HepG2 (cell line): ENCODE results near the gene TMEM8B. TPM values are rescaled to one million over a fixed set of nuclear protein-coding genes. Genes with fewer than 3 reads are reported as not detected.

Experiments used
- BHLHE40 ChIP-seq: IDR thresholded peaks from 2 replicates; pipeline ENCODE4 v1.6.1; 2011; ENCODE audit warnings: low read length, improper control_type of control experiment
- CEBPG ChIP-seq: IDR thresholded peaks from 2 replicates; pipeline ENCODE4 v1.6.1; 2016
- CREM ChIP-seq, 2 experiments: sonication (generic) in 1 of 2; formaldehyde crosslinking in 1 of 2; IDR thresholded peaks; 2 replicates each; pipeline versions ENCODE4 v1.4.0 to v1.6.1; 2016 to 2020; ENCODE audit warnings: antibody characterized with exemption in 1 of 2, mild to moderate bottlenecking in 1 of 2, missing genetic modification reagents in 1 of 2
- ELF3 ChIP-seq: IDR thresholded peaks from 2 replicates; pipeline ENCODE4 v1.6.1; 2016; ENCODE audit warnings: missing genetic modification reagents, missing compliant biosample characterization
- EP300 ChIP-seq, 3 experiments: sonication (generic) in 1 of 3; formaldehyde crosslinking in 1 of 3; IDR thresholded peaks; 2 replicates each; pipeline versions ENCODE4 v1.5.1 to v1.6.1; 2011 to 2020; ENCODE audit warnings: low read depth in 2 of 3, low read length in 2 of 3, borderline replicate concordance in 1 of 3, improper control_type of control experiment in 1 of 3, mild to moderate bottlenecking in 1 of 3, missing genetic modification reagents in 1 of 3, moderate library complexity in 1 of 3
- ESRRA ChIP-seq: sonication (generic); formaldehyde crosslinking; IDR thresholded peaks from 2 replicates; pipeline ENCODE4 v1.5.1; 2020; ENCODE audit warnings: mild to moderate bottlenecking, low read depth, missing genetic modification reagents
- HDAC2 ChIP-seq: sonication (generic); formaldehyde crosslinking; IDR thresholded peaks from 2 replicates; pipeline ENCODE4 v1.4.0; 2020; ENCODE audit warnings: missing genetic modification reagents
- KLF11 ChIP-seq: IDR thresholded peaks from 2 replicates; pipeline ENCODE4 v1.6.1; 2016; ENCODE audit warnings: missing compliant biosample characterization
- MAX ChIP-seq: IDR thresholded peaks from 2 replicates; pipeline ENCODE4 v1.6.1; 2012; ENCODE audit warnings: inconsistent platforms
- MED1 ChIP-seq: sonication (generic); formaldehyde crosslinking; IDR thresholded peaks from 2 replicates; pipeline ENCODE4 v1.4.0; 2020; ENCODE audit warnings: missing genetic modification reagents
- MEIS2 ChIP-seq: sonication (generic); formaldehyde crosslinking; IDR thresholded peaks from 2 replicates; pipeline ENCODE4 v1.9.0; 2021; ENCODE audit warnings: mild to moderate bottlenecking, missing genetic modification reagents
- NR2C2 ChIP-seq: sonication (generic); formaldehyde crosslinking; IDR thresholded peaks from 2 replicates; pipeline ENCODE4 v1.4.0; 2020; ENCODE audit warnings: missing genetic modification reagents, mild to moderate bottlenecking, moderate library complexity, borderline replicate concordance
- POLR2AphosphoS2 ChIP-seq: IDR thresholded peaks from 2 replicates; pipeline ENCODE4 v1.6.1; 2011; ENCODE audit warnings: low read depth, low read length, improper control_type of control experiment
- PPARG ChIP-seq: conservative IDR thresholded peaks from 2 replicates; pipeline ENCODE4 v1.6.1; 2016; ENCODE audit warnings: missing biosample characterization, missing genetic modification reagents
- RAD51 ChIP-seq: fragments of 450-650 bp; IDR thresholded peaks from 2 replicates; pipeline ENCODE4 v1.6.1; 2016; ENCODE audit warnings: borderline replicate concordance
- TBX3 ChIP-seq: fragments of 450-650 bp; IDR thresholded peaks from 2 replicates; pipeline ENCODE4 v1.6.1; 2017; ENCODE audit warnings: antibody characterized with exemption, mild to moderate bottlenecking, inconsistent platforms, borderline replicate concordance
- THRA ChIP-seq: sonication (generic); formaldehyde crosslinking; IDR thresholded peaks from 2 replicates; pipeline ENCODE4 v1.4.0; 2020; ENCODE audit warnings: missing genetic modification reagents, borderline replicate concordance
- ZNF234 ChIP-seq: sonication (generic); formaldehyde crosslinking; conservative IDR thresholded peaks from 2 replicates; pipeline ENCODE4 v1.5.1; 2020; ENCODE audit warnings: mild to moderate bottlenecking, missing genetic modification reagents
- ZNF496 ChIP-seq: sonication (generic); formaldehyde crosslinking; IDR thresholded peaks from 2 replicates; pipeline ENCODE4 v1.8.1; 2023; ENCODE audit warnings: mild to moderate bottlenecking, moderate library complexity, missing genetic modification reagents; ENCODE audit not compliant: insufficient replicate concordance
- ZNF572 ChIP-seq: sonication (generic); formaldehyde crosslinking; IDR thresholded peaks from 2 replicates; pipeline ENCODE4 v1.5.1; 2020; ENCODE audit warnings: mild to moderate bottlenecking, missing genetic modification reagents
- ZNF777 ChIP-seq: sonication (generic); formaldehyde crosslinking; IDR thresholded peaks from 2 replicates; pipeline ENCODE4 v1.4.0; 2020; ENCODE audit warnings: missing genetic modification reagents
- polyA plus RNA-seq, 8 experiments: library from polyadenylated mRNA; depleted of rRNA in 3 of 8; stranded (reverse) in 7 of 8; unstranded in 1 of 8; fragments of >200 nt; fragmentation: Illumina TruSeq in 4 of 8; extraction: Trizol in 4 of 8; gene quantifications; 2 replicates each; pipeline versions ENCODE4 v1.2.1 to v1.2.3, GENCODE V29; 2011 to 2016; ENCODE audit warnings: low read depth in 4 of 8, missing spikeins in 1 of 8, mixed read lengths in 1 of 8; ENCODE audit not compliant: insufficient read depth in 1 of 8
- total RNA-seq, 5 experiments: library from RNA; depleted of rRNA; stranded (reverse); fragments of >200 nt; fragmentation: Illumina TruSeq; extraction: Trizol; gene quantifications; 2 replicates each; pipeline ENCODE4 v1.2.3, GENCODE V29; 2016; ENCODE audit warnings: low read depth in 1 of 5
- TF ChIP-seq, protein P1 (sequence below): sonication (generic); formaldehyde crosslinking; conservative IDR thresholded peaks from 2 replicates; pipeline ENCODE4 v1.4.0; 2020; ENCODE audit warnings: missing genetic modification reagents

TMEM8B gene
- total and polyA plus RNA-seq, 2 of the 13 experiments (the other 11 are each of a cell fraction or from before 2014, with no cell fraction given), result 2.1 to 2.7 TPM

GRCh38 chr9:35834260-35835215, 5.5 kb downstream of the TMEM8B start (continued):
- TF ChIP-seq ZNF777 (CRISPR knock-in tag) (no peak), POLR2AphosphoS2 (no peak), THRA (CRISPR knock-in tag) (peak; percentile 37; the same call in 1 of the 2 replicates), PPARG (CRISPR knock-in tag) (0 out of 2 replicates have a peak, but pooled peaks have one; percentile 17), RAD51 (peak; percentile 41; the same call in 1 of the 2 replicates), ESRRA (CRISPR knock-in tag) (peak; percentile 90), CEBPG (CRISPR knock-in tag) (0 out of 2 replicates have a peak, but pooled peaks have one; percentile 6), ZNF234 (CRISPR knock-in tag) (no peak), BHLHE40 (peak; percentile 76; the same call in 1 of the 2 replicates), ZNF572 (CRISPR knock-in tag) (peak; percentile 80; the same call in 1 of the 2 replicates), EP300 (IDR thresholded peaks at IDR 0.05; ENCODE audit: low read depth in 2 of 2, low read length in 2 of 2) (0 out of 4 replicates have a peak, but pooled peaks of 1 of the 2 experiments have one; percentile 34), EP300 (CRISPR knock-in tag; IDR thresholded peaks at IDR 0.05; ENCODE audit: borderline replicate concordance) (peak; percentile 12; the same call in 1 of the 2 replicates), MED1 (CRISPR knock-in tag) (peak; percentile 50), CREM (IDR thresholded peaks at IDR 0.05) (peak; percentile 17; the same call in 1 of the 2 replicates), CREM (CRISPR knock-in tag; IDR thresholded peaks at IDR 0.05) (no peak), MEIS2 (CRISPR knock-in tag) (0 out of 2 replicates have a peak, but pooled peaks have one; percentile 47), NR2C2 (CRISPR knock-in tag) (peak; percentile 99), KLF11 (no peak), ZNF496 (no peak), MAX (peak; percentile 39; the same call in 1 of the 2 replicates), HDAC2 (peak; percentile 20; the same call in 1 of the 2 replicates), ELF3 (CRISPR knock-in tag) (no peak), TBX3 (peak; percentile 51; the same call in 1 of the 2 replicates)
- TF ChIP-seq, protein P1, sequence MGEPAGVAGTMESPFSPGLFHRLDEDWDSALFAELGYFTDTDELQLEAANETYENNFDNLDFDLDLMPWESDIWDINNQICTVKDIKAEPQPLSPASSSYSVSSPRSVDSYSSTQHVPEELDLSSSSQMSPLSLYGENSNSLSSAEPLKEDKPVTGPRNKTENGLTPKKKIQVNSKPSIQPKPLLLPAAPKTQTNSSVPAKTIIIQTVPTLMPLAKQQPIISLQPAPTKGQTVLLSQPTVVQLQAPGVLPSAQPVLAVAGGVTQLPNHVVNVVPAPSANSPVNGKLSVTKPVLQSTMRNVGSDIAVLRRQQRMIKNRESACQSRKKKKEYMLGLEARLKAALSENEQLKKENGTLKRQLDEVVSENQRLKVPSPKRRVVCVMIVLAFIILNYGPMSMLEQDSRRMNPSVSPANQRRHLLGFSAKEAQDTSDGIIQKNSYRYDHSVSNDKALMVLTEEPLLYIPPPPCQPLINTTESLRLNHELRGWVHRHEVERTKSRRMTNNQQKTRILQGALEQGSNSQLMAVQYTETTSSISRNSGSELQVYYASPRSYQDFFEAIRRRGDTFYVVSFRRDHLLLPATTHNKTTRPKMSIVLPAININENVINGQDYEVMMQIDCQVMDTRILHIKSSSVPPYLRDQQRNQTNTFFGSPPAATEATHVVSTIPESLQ, result no peak
